Mesenteric fat pad (tissue), 1 donor: ENCODE results near the gene PDF. TPM values are rescaled to one million over a fixed set of nuclear protein-coding genes. Genes with fewer than 3 reads are reported as not detected.
A peak's percentile ranks its signal among the peaks of the same experiment; 100 is the strongest.
"Not testable (repeated sequence)": the region's sequence is repeated elsewhere in the genome, so short reads cannot be mapped to it uniquely, and the experiment has no call there.

ENCODE experiments used
- DNase-seq: peaks from one replicate; pipeline ENCODE4 v3.0.0-alpha.2; 2020; ENCODE audit warnings: low spot score
- total RNA-seq: library from RNA; stranded (reverse); fragmentation: NEBNext Ultra II Directional; extraction: Animal tissue kit (Norgen Biotek cat#: 25700); gene quantifications from one replicate; pipeline ENCODE4 v1.2.1, GENCODE V29; 2021
- donor health status: DM: yes; HTN: yes; CAD: no.

Gene PDF
- total RNA-seq, 1 donor from 2014 or later: 14.8 TPM

DNA sequence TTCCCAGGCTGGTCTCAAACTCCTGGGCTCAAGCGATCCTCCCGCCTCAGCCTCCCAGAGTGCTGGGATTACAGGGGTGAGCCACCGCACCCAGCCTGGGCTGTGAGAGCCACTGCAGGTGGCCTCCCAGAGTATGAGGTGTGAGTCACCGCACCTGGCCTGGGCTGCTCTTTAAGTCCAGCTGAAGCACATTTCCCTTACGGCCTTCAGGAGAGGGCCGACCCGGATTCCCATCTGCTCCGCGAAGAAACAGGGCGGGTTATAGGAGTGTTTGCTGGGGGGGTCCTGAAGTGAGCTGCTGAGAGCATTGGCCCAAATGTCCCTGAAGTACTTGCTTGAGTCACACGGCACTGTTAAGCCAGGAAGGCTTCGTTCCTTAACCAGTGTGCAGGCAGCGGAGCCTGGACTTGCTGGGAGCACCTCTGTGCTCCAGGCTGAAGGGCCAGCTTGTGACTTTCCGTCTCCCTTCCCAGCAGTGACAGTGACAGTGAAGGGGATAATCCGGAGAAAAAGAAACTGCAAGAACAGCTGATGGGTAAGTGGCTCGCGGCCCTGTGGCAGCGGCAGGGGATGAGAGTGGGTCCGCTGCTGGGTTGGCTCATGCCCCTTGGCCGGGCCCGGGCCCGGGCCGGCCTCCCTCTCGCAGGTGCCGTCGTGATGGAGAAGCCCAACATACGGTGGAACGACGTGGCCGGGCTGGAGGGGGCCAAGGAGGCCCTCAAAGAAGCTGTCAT lies 12.0 kb downstream of the PDF start:
- peak; percentile 87 for DNase-seq

DNA sequence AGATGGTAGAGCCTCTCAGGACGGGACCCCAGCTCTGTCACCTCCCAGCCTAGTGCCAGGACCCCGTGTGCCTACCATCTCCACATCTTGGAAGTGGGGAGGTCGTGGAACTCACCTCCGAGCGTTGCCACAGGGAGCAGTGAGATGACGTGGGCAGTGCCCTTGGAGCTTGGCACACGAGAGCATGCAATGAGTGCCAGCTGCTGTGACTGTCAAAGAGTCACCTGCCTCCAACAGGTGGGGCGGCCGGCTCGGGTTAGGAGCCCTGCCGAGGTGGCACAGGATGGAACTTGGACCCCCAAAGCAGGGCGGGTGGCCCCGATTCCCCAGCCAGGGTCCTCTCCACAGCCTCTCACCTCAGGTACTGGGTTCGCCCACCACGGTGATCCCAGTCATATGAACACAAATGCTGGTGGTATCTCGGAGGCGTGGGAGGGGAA lies 13.8 kb downstream of the PDF start:
- DNase-seq: peak; percentile 87

DNA sequence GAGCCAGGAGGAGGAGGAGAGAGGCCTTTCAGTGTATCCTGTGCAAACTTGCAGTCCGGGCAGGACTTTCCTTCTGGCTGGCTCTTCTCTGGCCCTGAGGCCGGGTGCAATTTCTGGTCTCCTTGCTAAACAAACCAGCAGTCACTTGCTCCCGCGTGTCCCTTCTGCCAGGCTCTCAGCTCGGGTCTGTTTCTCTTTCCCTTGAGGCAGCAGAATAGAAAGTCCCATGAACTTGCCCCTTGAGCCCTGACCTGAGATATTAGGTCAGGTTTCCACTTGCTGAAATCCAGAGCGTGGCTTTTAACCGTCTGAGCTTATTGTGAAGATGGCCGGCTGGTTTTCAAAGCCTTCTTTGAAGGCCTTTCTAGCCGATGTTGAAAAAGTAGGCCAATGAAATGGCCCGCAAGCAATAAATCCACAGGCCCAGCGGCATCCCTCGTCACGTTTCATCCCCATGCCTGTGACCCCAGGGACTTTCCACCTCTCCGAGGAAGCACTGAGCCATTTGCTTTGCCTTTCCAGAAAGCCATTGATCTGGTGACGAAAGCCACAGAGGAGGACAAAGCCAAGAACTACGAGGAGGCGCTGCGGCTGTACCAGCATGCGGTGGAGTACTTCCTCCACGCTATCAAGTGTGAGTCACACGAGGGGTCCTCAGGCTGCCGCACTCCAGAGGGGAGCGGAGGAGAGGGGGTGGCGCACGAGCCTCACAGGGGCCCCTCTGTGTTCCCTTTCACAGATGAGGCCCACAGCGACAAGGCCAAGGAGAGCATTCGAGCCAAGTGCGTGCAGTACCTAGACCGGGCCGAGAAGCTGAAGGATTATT lies 14.7 kb downstream of the PDF start:
- peak; percentile 71 for DNase-seq

DNA sequence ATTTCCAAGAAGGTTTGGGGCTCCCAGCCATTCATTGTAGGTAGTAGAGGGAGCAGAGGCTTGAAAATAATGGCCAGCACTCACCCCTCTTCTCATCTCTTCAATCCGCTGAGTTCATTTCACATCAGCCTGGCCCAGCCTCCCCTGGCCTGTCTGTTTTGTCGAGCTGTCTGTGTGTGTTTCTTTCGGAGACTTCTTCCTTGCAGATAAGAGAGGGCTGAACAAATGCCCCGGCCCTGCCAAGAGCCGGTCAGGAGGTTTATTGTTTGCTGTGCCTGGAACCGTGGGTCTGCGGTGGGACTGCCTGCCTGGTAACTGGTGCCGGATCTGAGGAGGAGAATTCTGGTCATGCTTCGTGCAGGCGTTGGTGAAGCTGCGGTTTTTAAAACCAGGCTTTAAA lies 15.9 kb downstream of the PDF start:
- peak; percentile 53 for DNase-seq

DNA sequence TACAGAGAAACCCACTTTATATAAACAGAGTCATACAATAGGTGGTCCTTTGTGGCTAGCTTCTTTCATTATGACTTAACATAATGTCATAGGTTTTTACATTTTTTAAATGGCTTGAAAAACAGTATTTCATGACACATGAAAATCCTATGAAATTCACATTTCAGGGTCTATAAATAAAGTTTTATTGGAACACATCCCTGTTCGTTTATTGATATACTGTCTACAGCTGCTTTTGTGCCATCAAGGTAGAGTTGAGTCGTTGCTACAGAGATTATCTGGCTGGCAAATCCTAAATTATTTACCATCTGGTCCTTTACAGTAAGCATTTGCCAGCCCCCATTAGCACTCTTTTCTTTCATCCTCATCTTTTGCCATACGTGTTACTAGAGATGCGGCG lies 16.9 kb downstream of the PDF start:
- no peak for DNase-seq

DNA sequence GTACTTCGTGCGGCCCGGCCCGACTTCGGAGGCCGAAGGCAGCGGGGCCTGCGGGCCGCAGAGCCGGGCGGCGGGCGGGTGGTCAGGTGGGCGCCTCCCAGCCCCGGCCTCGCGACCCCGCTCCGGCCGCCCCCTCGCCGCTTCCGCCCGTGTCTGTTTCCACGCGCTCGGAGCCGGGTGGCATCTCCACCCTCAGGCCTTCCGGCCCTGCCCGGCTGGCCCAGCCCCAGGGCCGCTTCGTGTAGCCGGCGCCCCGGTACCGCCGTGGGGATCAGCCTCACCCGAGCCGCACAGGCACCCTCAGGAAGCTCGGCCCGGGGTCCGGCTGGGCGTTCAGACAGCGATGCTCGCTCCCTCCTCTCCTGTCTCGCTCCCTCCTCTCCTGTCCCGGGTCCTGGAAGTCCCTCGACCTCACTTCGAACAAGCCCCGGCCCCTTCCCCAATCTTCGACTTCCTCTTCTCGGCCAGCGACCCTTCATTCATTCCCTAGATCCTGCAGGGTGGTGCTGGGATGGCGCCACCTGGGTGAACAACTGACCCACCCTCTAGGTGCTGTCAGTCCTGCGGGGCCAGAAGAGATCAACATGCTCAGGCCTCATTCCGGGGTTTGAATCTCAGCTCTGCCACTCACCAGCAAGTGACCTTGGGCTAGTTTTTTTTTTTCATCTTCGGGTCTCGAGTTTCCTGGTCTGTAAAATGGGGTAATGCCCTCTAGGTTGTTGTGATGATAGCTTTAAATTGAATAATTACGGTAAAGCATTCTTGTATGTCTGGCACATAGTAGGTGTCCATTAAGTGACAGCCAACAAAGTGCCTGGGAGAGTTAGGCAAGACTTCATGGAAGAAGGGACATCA lies 18.6 kb downstream of the PDF start:
- peak; percentile 90 for DNase-seq

DNA sequence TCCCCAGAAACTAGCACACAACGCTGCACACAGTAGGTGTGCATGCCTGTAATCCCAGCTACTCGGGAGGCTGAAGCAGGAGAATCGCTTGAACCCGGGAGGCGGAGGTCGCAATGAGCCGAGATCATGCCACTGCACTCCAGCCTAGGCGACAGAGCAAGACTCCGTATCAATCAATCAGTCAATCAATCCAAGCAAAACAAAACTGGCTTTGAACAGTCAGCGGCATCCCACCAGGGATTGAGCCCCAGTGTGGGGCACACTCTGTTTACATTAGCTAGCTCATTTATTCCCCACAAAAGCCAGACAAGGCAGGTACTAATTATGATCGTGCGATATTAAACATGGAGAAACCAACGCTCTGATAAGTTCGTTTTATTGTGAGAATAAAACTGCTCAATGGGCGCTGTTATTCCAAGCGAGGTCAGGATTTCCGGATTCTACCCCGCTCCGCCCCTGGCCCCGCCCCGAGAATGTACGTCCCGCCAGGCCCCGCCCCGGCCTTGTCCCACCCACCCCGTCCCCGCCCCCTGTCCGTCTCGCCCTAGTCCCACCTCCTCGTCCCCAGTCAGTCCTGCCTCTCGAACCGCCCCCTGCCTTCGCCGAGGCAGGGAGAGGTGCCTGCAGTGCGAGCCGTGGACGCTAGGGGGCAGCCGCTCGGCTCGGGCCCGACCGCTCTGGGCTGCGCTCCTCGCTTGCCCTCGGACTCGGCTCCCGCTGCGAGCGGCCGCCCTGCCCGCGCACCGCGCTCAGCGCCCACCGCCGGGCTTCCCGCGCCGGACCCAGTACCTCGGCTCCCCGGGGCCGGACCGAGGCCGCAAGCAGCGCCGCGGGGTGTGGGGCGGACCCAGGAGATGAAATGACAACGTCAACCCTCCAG lies 19.5 kb downstream of the PDF start, which contains the start of gene VPS4A:
Gene VPS4A (plus strand): TSS at position 698 of the 880 bp plus-strand sequence. CDS start 162 bp downstream, at position 860.
- DNase-seq: peak; percentile 99

DNA sequence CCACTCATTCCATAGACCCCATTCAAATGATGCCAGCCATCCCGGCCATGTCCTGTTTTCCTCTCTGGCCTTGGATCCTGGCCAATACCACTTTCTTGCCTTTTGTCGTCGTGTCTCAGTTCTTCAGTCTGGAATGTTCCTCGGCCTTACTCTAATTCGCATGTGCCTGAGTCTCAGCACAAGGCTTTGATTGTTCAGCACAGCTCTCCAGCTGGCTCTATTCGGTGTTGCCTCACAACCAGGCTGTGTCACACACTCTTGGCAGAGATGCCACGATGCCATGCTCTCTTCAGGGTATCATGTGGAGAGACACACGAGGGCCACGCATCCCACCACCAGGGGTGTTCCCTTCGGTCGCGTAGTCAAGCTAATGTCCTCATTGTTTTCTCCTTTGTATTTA lies 21.1 kb downstream of the PDF start:
- DNase-seq: peak; percentile 79

DNA sequence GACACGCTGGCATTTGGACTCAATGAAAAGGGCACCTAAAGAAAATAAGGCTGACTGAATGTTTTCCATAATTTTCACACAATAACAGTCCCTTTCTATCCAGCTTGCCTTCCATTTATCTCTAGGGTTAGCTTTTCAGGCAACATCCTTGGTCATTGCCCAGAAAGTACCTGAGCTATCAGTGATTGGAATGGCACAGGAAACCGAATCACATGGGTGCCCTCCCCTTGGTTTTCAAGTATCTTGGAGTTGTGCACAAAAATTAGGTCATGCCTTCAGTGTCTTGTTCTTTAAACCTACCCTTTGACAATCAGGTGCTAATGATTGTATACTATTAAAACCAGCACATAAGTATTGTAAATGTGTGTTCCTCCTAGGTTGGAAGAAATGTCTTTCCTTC lies 22.5 kb downstream of the PDF start:
- DNase-seq: no peak

DNA sequence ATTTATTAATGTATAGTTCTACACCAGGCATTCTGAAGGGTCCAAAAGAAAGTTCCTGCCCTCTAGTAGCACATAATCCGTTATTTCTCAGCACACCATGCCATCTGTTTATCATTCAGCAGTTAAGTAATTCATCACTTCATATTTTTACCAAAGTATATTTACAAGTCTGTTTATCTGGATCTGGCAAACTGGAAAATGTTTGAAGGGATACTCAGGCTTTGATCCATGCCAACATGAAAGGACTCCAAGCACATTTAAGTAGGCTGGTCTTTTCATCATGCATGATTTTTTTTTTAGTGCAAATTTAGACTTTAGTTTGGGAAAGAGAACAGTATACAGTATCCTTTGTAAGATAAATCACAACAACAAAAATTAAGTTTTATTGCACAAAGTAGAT lies 23.3 kb downstream of the PDF start:
- no peak for DNase-seq

DNA sequence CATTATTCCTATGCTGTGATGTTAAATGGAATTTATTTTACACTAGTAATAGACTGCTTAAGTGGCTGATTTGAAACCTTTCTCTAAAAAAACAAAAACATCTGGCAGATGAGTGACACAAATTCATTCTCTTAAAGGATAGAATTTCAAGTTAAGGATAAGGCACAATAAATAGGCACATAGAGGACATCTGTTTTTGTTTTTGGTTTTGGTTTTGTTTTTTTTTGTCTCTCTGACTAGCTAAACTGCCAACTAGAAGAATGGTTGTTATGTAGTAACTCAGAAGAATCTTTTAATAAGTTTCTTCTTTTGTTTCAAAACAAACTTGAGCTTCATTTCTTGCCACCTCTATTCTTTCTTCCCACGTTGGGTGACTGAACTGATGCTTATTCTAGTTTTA lies 24.4 kb downstream of the PDF start:
- no peak for DNase-seq

DNA sequence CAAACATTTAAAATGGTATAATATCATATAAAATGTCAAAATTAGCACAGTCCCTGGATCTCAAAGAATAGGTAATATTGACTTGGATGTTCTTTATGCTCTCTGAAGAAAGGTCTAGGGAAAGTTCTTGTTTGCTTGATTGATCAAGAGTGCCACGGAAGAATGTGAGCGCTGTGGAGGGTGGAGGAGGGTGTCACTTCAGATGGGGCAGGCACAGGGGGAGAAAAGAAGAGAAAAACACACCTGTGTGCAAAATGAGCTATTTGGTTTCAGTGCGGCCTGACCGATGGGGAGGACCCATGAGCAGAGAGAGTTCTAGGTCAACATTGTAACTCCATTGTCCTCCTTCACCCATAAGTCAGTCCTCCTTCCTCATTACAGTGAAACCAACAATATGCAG lies 28.1 kb downstream of the PDF start:
- no peak for DNase-seq

DNA sequence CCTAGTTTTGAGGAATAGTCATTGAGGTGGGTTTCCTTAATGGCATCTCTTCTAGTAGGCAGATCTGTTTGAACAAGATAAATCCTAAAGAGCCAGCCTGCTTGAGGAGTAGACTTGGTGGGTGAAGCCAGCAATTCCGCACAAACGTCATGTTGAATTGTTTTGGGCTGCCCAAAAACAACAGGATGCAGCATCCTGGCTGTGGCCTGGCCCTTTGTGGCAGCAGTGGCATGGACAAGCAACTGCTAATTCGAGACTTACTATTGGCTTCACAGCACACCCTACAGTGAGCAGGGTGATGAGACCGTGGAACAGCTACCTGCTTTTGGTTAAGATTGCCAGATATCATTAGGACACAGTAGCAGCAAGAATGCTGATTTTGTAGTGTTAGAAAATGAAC lies 28.5 kb downstream of the PDF start:
- DNase-seq: no peak

DNA sequence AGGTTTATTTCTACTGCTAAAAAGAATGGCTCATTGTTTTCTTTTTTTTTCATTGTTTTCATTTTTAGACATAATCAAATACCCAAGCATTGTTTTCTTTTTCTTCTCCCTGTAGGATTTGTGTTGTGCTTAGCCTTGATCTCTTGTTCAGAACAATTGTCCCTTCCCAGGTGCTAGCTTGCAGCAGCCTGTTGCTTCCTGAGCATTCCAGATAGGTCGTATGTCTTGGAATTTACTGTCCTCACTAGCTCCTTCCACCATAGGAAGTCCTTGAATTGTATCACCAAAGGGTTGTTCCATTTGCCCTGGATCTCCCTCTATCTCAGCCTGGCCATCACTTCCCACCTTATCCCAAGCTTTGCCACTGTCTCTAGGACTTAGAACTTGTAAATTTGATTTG lies 29.2 kb downstream of the PDF start:
- no peak for DNase-seq

DNA sequence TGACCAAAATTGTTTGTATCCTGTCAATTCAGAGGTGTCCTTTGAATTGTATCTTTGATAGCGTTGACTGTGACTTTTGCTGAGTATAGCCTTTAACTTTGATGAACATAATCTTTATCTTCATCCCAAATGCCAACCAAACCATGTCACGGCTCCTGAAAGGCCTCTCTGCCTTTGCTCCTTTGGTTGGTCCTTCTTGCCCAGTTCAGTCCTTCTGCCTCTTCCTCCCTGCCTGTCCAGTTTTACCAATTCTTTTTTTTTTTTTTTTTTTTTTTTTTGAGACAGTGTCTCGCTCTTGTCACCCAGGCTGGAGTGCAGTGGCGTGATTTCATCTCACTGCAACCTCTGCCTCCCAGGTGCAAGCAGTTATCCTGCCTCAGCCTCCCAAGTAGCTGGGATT lies 32.1 kb downstream of the PDF start:
- no peak for DNase-seq

DNA sequence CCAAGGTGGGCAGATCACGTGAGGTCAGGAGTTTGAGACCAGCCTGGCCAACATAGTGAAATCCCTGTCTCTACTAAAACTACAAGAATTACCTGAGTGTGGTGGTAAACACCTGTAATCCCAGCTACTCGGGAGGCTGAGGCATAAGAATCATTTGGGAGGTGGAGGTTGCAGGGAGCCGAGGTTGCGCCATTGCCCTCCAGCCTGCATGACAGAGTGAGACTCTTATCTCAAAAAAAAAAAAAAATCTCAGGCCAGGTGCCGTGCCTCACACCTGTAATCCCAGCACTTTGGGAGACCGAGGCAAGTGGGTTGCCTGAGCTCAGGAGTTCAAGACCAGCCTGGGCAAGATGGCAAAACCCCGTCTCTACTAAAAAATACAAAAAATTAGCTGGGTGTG lies 33.6 kb downstream of the PDF start:
- DNase-seq: not testable (repeated sequence)

DNA sequence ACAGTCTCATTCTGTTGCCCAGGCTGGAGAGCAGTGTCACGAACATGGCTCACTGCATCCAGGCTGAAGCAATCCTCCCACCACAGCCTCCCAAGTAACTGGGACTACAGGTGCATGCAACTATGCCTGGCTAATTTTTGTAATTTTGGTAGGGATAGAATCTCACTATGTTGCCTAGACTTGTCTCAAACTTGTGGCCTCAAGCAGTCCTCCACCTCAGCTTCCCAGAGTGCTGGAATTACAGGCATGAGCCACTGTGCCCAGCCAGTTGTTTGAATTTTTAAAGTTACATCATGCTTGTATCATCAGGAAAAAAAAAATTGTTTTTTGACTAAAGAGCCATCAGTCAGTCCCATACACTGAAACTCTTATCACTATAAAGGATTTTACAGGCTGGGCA lies 36.3 kb downstream of the PDF start:
- DNase-seq: no peak

DNA sequence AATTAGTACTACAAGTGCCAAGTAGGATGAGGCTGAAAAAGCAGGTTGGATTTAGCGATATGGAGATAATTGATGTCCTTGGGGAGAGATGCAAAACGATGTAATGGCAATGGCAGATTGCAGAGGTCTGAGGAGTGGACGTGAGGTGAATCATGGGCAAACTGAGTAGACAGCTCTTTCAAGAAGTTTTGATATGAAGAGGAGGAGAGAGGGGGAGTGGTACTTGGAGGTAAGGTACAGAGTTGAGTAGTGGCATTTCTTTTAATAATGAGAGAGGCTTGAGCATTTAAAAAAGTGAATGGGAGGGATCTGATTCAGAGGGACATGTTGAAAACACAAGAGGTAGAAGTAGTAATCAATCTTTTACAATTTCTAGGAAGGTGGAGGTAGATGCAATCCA lies 37.0 kb downstream of the PDF start:
- no peak for DNase-seq

DNA sequence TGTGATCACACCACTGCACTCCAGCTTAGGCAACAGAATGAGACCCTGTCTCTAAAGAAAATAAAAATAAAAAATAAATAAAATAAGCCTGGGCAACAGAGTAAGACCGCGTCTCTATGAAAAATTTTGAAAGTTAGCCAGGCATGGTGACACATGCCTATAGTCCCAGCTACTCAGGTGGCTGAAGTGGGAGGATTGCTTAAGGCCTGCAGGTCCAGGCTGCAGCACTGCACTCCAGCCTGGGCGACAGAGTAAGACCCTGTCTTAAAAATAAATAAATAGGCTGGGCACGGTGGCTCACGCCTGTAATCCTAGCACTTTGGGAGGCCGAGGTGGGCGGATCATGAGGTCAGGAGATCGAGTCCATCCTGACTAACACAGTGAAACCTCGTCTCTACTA lies 38.7 kb downstream of the PDF start:
- DNase-seq: not testable (repeated sequence)

DNA sequence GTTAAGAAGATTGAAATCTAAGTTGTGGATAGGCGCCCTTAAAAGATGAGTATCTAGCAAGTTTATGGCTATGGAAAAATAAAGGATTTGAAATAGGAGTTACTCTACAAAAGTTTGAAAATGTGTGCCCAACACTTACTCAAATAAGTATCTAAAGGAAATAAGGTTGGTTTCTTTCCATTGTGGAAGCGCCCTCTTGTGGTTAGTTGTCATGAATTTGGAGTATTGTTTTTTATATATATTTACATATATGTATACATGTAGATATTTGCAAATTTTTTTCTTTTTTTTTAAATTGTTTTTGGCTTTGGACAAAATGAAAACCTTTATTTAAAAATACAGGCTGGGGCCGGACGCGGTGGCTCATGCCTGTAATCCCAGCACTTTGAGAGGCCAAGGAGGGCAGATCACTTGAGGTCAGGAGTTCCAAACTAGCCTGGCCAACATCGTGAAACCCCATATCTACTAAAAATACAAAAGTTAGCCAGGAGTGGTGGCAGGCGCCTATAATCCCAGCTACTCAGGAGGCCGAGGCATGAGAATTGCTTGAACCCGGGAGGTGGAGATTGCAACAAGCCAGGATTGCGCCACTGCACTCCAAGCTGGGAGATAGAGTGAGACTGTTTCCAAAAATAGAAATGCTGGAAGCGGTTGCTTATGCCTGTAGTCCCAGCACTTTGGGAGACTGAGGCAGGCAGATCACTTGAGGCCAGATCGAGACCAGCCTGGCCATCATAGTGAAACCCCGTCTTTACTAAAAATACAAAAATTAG lies 43.3 kb downstream of the PDF start:
- DNase-seq: no peak
